HEK293 (cell line): ENCODE data around the gene CDKN2AIP.
A peak's percentile ranks its signal among the peaks of the same experiment; 100 is the strongest.

ENCODE experiments used
- AEBP2 ChIP-seq: fragments of 450-650 bp; formaldehyde crosslinking; IDR thresholded peaks from 2 replicates; pipeline ENCODE4 v1.5.1; 2016; ENCODE audit warnings: missing biosample characterization, missing genetic modification characterization, borderline replicate concordance
- GLI2 ChIP-seq: fragments of 450-650 bp; formaldehyde crosslinking; IDR thresholded peaks from 2 replicates; pipeline ENCODE4; 2017; ENCODE audit warnings: missing biosample characterization, missing genetic modification characterization, low read depth, borderline replicate concordance
- GLIS1 ChIP-seq: fragments of 450-650 bp; formaldehyde crosslinking; IDR thresholded peaks from 2 replicates; pipeline ENCODE4 v1.5.1; 2016; ENCODE audit warnings: missing biosample characterization, missing genetic modification characterization
- KLF9 ChIP-seq: fragments of 450-650 bp; formaldehyde crosslinking; IDR thresholded peaks from 2 replicates; pipeline ENCODE4 v1.5.1; 2016; ENCODE audit warnings: missing biosample characterization, missing genetic modification characterization, low read depth
- OVOL3 ChIP-seq: fragments of 450-650 bp; formaldehyde crosslinking; IDR thresholded peaks from 2 replicates; pipeline ENCODE4 v1.5.1; 2016; ENCODE audit warnings: missing biosample characterization, missing genetic modification characterization
- ZBTB1 ChIP-seq: fragments of 450-650 bp; formaldehyde crosslinking; IDR thresholded peaks from 2 replicates; pipeline ENCODE4 v1.5.1; 2016; ENCODE audit warnings: missing biosample characterization, missing genetic modification characterization
- ZBTB10 ChIP-seq: fragments of 450-650 bp; formaldehyde crosslinking; IDR thresholded peaks from 2 replicates; pipeline ENCODE4 v1.5.1; 2016; ENCODE audit warnings: missing biosample characterization, missing genetic modification characterization
- ZBTB26 ChIP-seq: fragments of 450-650 bp; formaldehyde crosslinking; optimal IDR thresholded peaks from 2 replicates; pipeline ENCODE3; 2016; ENCODE audit warnings: missing biosample characterization, mild to moderate bottlenecking, missing genetic modification characterization
- ZBTB7A ChIP-seq: fragments of 450-650 bp; formaldehyde crosslinking; IDR thresholded peaks from 2 replicates; pipeline ENCODE4 v1.5.1; 2016; ENCODE audit warnings: low read depth, missing biosample characterization, missing genetic modification characterization
- ZNF10 ChIP-seq: fragments of 450-650 bp; formaldehyde crosslinking; IDR thresholded peaks from 2 replicates; pipeline ENCODE4 v1.5.1; 2017; ENCODE audit warnings: missing biosample characterization, missing genetic modification characterization
- ZNF114 ChIP-seq: fragments of 450-650 bp; formaldehyde crosslinking; IDR thresholded peaks from 2 replicates; pipeline ENCODE4 v1.5.0; 2017; ENCODE audit warnings: missing biosample characterization, missing genetic modification characterization
- ZNF121 ChIP-seq: fragments of 450-650 bp; formaldehyde crosslinking; IDR thresholded peaks from 2 replicates; pipeline ENCODE4 v1.5.1; 2016; ENCODE audit warnings: missing biosample characterization, missing genetic modification characterization
- ZNF146 ChIP-seq: fragments of 450-650 bp; formaldehyde crosslinking; IDR thresholded peaks from 2 replicates; pipeline ENCODE4 v1.5.1; 2016; ENCODE audit warnings: missing biosample characterization, missing genetic modification characterization
- ZNF2 ChIP-seq: fragments of 450-650 bp; formaldehyde crosslinking; IDR thresholded peaks from 2 replicates; pipeline ENCODE4 v1.5.1; 2016; ENCODE audit warnings: missing biosample characterization, missing genetic modification characterization
- ZNF202 ChIP-seq: fragments of 450-650 bp; formaldehyde crosslinking; IDR thresholded peaks from 2 replicates; pipeline ENCODE4 v1.5.1; 2016; ENCODE audit warnings: missing biosample characterization, missing genetic modification characterization, borderline replicate concordance
- ZNF280C ChIP-seq: fragments of 450-650 bp; formaldehyde crosslinking; IDR thresholded peaks from 2 replicates; pipeline ENCODE4 v1.5.1; 2016; ENCODE audit warnings: missing biosample characterization, missing genetic modification characterization
- ZNF513 ChIP-seq: fragments of 450-650 bp; IDR thresholded peaks from 2 replicates; pipeline ENCODE4 v1.5.1; 2018; ENCODE audit warnings: missing biosample characterization, missing genetic modification characterization
- ZNF530 ChIP-seq: fragments of 450-650 bp; formaldehyde crosslinking; IDR thresholded peaks from 2 replicates; pipeline ENCODE4 v1.5.1; 2016; ENCODE audit warnings: low read depth, missing biosample characterization, missing genetic modification characterization
- ZNF560 ChIP-seq: fragments of 450-650 bp; formaldehyde crosslinking; IDR thresholded peaks from 2 replicates; pipeline ENCODE4 v1.5.1; 2017; ENCODE audit warnings: missing biosample characterization, missing genetic modification characterization, borderline replicate concordance
- ZNF596 ChIP-seq: fragments of 450-650 bp; IDR thresholded peaks from 2 replicates; pipeline ENCODE4 v1.5.0; 2018; ENCODE audit warnings: missing biosample characterization, mild to moderate bottlenecking, missing genetic modification characterization, moderate library complexity
- ZNF626 ChIP-seq: fragments of 450-650 bp; sonication (Bioruptor Pico); formaldehyde crosslinking; IDR thresholded peaks from 2 replicates; pipeline ENCODE4 v1.5.1; 2018; ENCODE audit warnings: missing biosample characterization, missing genetic modification characterization, inconsistent platforms
- ZNF654 ChIP-seq: fragments of 450-650 bp; formaldehyde crosslinking; IDR thresholded peaks from 2 replicates; pipeline ENCODE4 v1.5.1; 2016; ENCODE audit warnings: low read depth, missing biosample characterization, missing genetic modification characterization
- ZNF707 ChIP-seq: fragments of 450-650 bp; formaldehyde crosslinking; IDR thresholded peaks from 2 replicates; pipeline ENCODE4 v1.5.1; 2016; ENCODE audit warnings: missing biosample characterization, missing genetic modification characterization
- ZNF747 ChIP-seq: fragments of 450-650 bp; formaldehyde crosslinking; IDR thresholded peaks from 2 replicates; pipeline ENCODE4 v1.5.1; 2016; ENCODE audit warnings: missing biosample characterization, missing genetic modification characterization
- ZNF768 ChIP-seq: fragments of 450-650 bp; formaldehyde crosslinking; IDR thresholded peaks from 2 replicates; pipeline ENCODE4 v1.5.1; 2018; ENCODE audit warnings: missing biosample characterization, mild to moderate bottlenecking, missing genetic modification characterization
- ZNF785 ChIP-seq: fragments of 450-650 bp; formaldehyde crosslinking; IDR thresholded peaks from 2 replicates; pipeline ENCODE4 v1.5.1; 2016; ENCODE audit warnings: missing biosample characterization, missing genetic modification characterization
- ZNF830 ChIP-seq: fragments of 450-650 bp; IDR thresholded peaks from 2 replicates; pipeline ENCODE4 v1.5.0; 2018; ENCODE audit warnings: missing biosample characterization, missing genetic modification characterization, low read depth, mild to moderate bottlenecking, moderate library complexity
- TF ChIP-seq, protein P1 (sequence below): fragments of 450-650 bp; formaldehyde crosslinking; IDR thresholded peaks from 2 replicates; pipeline ENCODE4 v1.5.1; 2016; ENCODE audit warnings: missing biosample characterization, missing genetic modification characterization
- TF ChIP-seq, protein P2 (sequence below): fragments of 450-650 bp; formaldehyde crosslinking; IDR thresholded peaks from 2 replicates; pipeline ENCODE4 v1.5.1; 2016; ENCODE audit warnings: missing biosample characterization, missing genetic modification characterization

CDKN2AIP gene

GRCh38 chr4:183444214-183445096 is at the start of gene CDKN2AIP (continued):
- no peak for TF ChIP-seq ZNF707
- TF ChIP-seq, protein P1, sequence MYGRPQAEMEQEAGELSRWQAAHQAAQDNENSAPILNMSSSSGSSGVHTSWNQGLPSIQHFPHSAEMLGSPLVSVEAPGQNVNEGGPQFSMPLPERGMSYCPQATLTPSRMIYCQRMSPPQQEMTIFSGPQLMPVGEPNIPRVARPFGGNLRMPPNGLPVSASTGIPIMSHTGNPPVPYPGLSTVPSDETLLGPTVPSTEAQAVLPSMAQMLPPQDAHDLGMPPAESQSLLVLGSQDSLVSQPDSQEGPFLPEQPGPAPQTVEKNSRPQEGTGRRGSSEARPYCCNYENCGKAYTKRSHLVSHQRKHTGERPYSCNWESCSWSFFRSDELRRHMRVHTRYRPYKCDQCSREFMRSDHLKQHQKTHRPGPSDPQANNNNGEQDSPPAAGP (tag by site-specific recombination): peak; percentile 22
- TF ChIP-seq ZNF596 (tag by site-specific recombination): no peak
- TF ChIP-seq ZNF768 (tag by site-specific recombination): no peak
- TF ChIP-seq ZNF121 (tag by site-specific recombination): no peak
- no peak for TF ChIP-seq ZNF280C (tag by site-specific recombination)
- 0 out of 2 replicates have a peak, but pooled peaks have one; percentile 52 for TF ChIP-seq ZBTB7A (tag by site-specific recombination)
- TF ChIP-seq OVOL3 (tag by site-specific recombination): no peak
- TF ChIP-seq ZNF114 (tag by site-specific recombination): no peak
- no peak for TF ChIP-seq ZNF830 (tag by site-specific recombination)
- peak; percentile 94 for TF ChIP-seq ZNF2 (tag by site-specific recombination)
- peak; percentile 30; the same call in 1 of the 2 replicates for TF ChIP-seq ZNF146 (tag by site-specific recombination)
- no peak for TF ChIP-seq ZNF530 (tag by site-specific recombination)
- peak; percentile 85 for TF ChIP-seq ZBTB26 (tag by site-specific recombination)
- no peak for TF ChIP-seq ZNF654 (tag by site-specific recombination)
- no peak for TF ChIP-seq ZNF785
- peak; percentile 77 for TF ChIP-seq GLIS1
- no peak for TF ChIP-seq ZNF560 (tag by site-specific recombination)
- TF ChIP-seq AEBP2 (tag by site-specific recombination): no peak
- TF ChIP-seq ZNF513 (tag by site-specific recombination): no peak
- TF ChIP-seq ZNF747: no peak
- no peak for TF ChIP-seq ZNF202
- TF ChIP-seq, protein P2, sequence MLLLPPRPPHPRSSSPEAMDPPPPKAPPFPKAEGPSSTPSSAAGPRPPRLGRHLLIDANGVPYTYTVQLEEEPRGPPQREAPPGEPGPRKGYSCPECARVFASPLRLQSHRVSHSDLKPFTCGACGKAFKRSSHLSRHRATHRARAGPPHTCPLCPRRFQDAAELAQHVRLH (tag by site-specific recombination): peak; percentile 62
- peak; percentile 84 for TF ChIP-seq KLF9
- TF ChIP-seq ZNF626 (tag by site-specific recombination): no peak
- 0 out of 2 replicates have a peak, but pooled peaks have one; percentile 9 for TF ChIP-seq ZNF10
- TF ChIP-seq ZBTB1 (tag by site-specific recombination): no peak
- 0 out of 2 replicates have a peak, but pooled peaks have one; percentile 11 for TF ChIP-seq ZBTB10 (tag by site-specific recombination)
- TF ChIP-seq GLI2 (tag by site-specific recombination): no peak
